PC-3 (cell line): ENCODE results near the gene FSTL5. TPM values are rescaled to one million over a fixed set of nuclear protein-coding genes. Genes with fewer than 3 reads are reported as not detected.
A peak's percentile ranks its signal among the peaks of the same experiment; 100 is the strongest.

Experiments
- ATAC-seq: fragments of 200-7000 bp; cut with Tn5 transposase; 2 replicates; pipeline ENCODE4 v1.9.1; 2020; ENCODE audit warnings: mild to moderate bottlenecking, moderate library complexity
- BruUV-seq: library from RNA; stranded (reverse); fragments of 400-500 nt; replicated peaks from 2 replicates; lab custom pipeline; 2021; lab: Mats Ljungman, UMichigan
- CTCF ChIA-PET: fragments of 300-600 bp; sonication (Branson Sonifier 250); formaldehyde crosslinking; loops from one replicate; lab custom pipeline; 2022; ENCODE audit warnings: antibody characterized with exemption; lab: Charles Lee
- POLR2A ChIA-PET: fragments of 300-600 bp; sonication (Branson Sonifier 250); formaldehyde crosslinking; loops from one replicate; lab custom pipeline; 2022; ENCODE audit warnings: antibody characterized with exemption; ENCODE audit not compliant: unreplicated experiment; lab: Charles Lee
- DNase-seq: peaks from one replicate; pipeline ENCODE4 v3.0.0-alpha.2; 2015
- H2AFZ ChIP-seq: fragments of 300-600 bp; sonication (generic); 2 replicates; pipeline ENCODE4 v1.6.0; 2016; ENCODE audit warnings: antibody characterized with exemption, low read length
- H3F3A ChIP-seq: fragments of 300-600 bp; sonication (generic); one replicate; pipeline ENCODE4 v1.6.0; 2017; ENCODE audit warnings: antibody characterized with exemption, low read length, control low read depth, mild to moderate bottlenecking; ENCODE audit not compliant: unreplicated experiment
- H3K27ac ChIP-seq: fragments of 300-600 bp; sonication (generic); 2 replicates; pipeline ENCODE4 v1.5.1; 2016; ENCODE audit warnings: mild to moderate bottlenecking, low read length
- H3K27me3 ChIP-seq: fragments of 300-600 bp; sonication (generic); 2 replicates; pipeline ENCODE4 v1.6.1; 2016; ENCODE audit warnings: low read length, mixed read lengths
- H3K36me3 ChIP-seq: fragments of 300-600 bp; sonication (generic); 2 replicates; pipeline ENCODE4 v1.6.1; 2016; ENCODE audit warnings: low read depth, mixed run types, low read length, mixed read lengths
- H3K4me1 ChIP-seq: fragments of 300-600 bp; sonication (generic); 2 replicates; pipeline ENCODE4 v1.5.1; 2016; ENCODE audit warnings: low read length; ENCODE audit not compliant: insufficient read depth
- H3K4me2 ChIP-seq: fragments of 300-600 bp; sonication (generic); 2 replicates; pipeline ENCODE4 v1.6.0; 2016; ENCODE audit warnings: low read length
- H3K4me3 ChIP-seq: fragments of 300-600 bp; sonication (generic); 2 replicates; pipeline ENCODE4 v1.5.1; 2016; ENCODE audit warnings: mild to moderate bottlenecking, low read length, mixed read lengths
- H3K79me2 ChIP-seq: fragments of 300-600 bp; sonication (generic); 2 replicates; pipeline ENCODE4 v1.6.1; 2017; ENCODE audit warnings: low read length, mixed read lengths
- H3K9ac ChIP-seq: fragments of 300-600 bp; sonication (generic); 2 replicates; pipeline ENCODE4 v1.6.0; 2016; ENCODE audit warnings: mild to moderate bottlenecking, low read length
- H3K9me2 ChIP-seq: fragments of 300-600 bp; sonication (generic); replicated peaks from 2 replicates; pipeline ENCODE4 v1.6.1; 2016; ENCODE audit warnings: mixed run types, low read length, mixed read lengths
- H3K9me3 ChIP-seq: fragments of 300-600 bp; sonication (generic); 2 replicates; pipeline ENCODE4 v1.6.1; 2016; ENCODE audit warnings: low read length, mixed read lengths
- H4K20me1 ChIP-seq: fragments of 300-600 bp; sonication (generic); 2 replicates; pipeline ENCODE4 v1.6.1; 2016; ENCODE audit warnings: low read length, mixed read lengths
- CTCF ChIP-seq: fragments of 300-600 bp; sonication (generic); conservative IDR thresholded peaks from 2 replicates; pipeline ENCODE4 v1.5.1; 2017; ENCODE audit warnings: antibody characterized with exemption, low read depth, mild to moderate bottlenecking, low read length
- EZH2 ChIP-seq: fragments of 300-600 bp; sonication (generic); IDR thresholded peaks from one replicate; pipeline ENCODE4 v1.6.1; 2017; ENCODE audit warnings: antibody characterized with exemption, mild to moderate bottlenecking, low read length; ENCODE audit not compliant: unreplicated experiment
- EZH2phosphoT487 ChIP-seq: fragments of 300-600 bp; sonication (generic); IDR thresholded peaks from 2 replicates; pipeline ENCODE4 v1.6.1; 2018; ENCODE audit warnings: mild to moderate bottlenecking, antibody characterized with exemption, low read length, borderline replicate concordance
- intact Hi-C: fragments of 100-400 bp; cut with micrococcal nuclease; formaldehyde crosslinking; loops from 2 replicates; pipeline ENCODE4 v1.9.0; 2023
- total RNA-seq: library from RNA; depleted of rRNA; stranded (reverse); fragments of >200 nt; gene quantifications from 2 replicates; pipeline ENCODE4 v1.2.3, GENCODE V29; 2014

FSTL5 gene
- total RNA-seq, 1 experiment from 2014 or later: not detected

GRCh38 chr4:162101337-162101736 lies 62.5 kb downstream of the FSTL5 start:
- POLR2A ChIA-PET: no interaction called here
- Histone ChIP-seq H3K79me2 (no peaks in the 10 kb centered on the region), H3K9me2 (no peaks in the 10 kb centered on the region), H3K4me1 (no peaks in the 10 kb centered on the region), H2AFZ (no peak overlapping the region), H3K36me3 (no peaks in the 10 kb centered on the region), H3K9ac (no peak overlapping the region), H3K4me3 (no peak overlapping the region), H4K20me1 (no peaks in the 10 kb centered on the region), H3K9me3 (no peaks in the 10 kb centered on the region), H3F3A (no peaks in the 10 kb centered on the region), H3K27ac (no peak overlapping the region), H3K4me2 (no peak overlapping the region), H3K27me3 (no peaks in the 10 kb centered on the region)
- no TSS peak for BruUV-seq
- TF ChIP-seq EZH2 (no peak), CTCF (no peak), EZH2phosphoT487 (no peak)
- CTCF ChIA-PET: no interaction called here
- no peak for ATAC-seq
- no peak for DNase-seq
- intact Hi-C loops: no loop called here

- Histone ChIP-seq H3K9me3 (no peaks in the 10 kb centered on the region), H3F3A (no peaks in the 10 kb centered on the region), H3K9me2 (no peaks in the 10 kb centered on the region), H3K9ac (no peak overlapping the region), H4K20me1 (no peaks in the 10 kb centered on the region), H3K27me3 (no peaks in the 10 kb centered on the region; the same call in 1 of the 2 replicates), H2AFZ (no peak overlapping the region), H3K4me1 (no peaks in the 10 kb centered on the region), H3K36me3 (no peaks in the 10 kb centered on the region), H3K4me2 (no peak overlapping the region), H3K27ac (no peak overlapping the region), H3K79me2 (no peaks in the 10 kb centered on the region), H3K4me3 (no peak overlapping the region)
- TF ChIP-seq EZH2 (no peak), CTCF (no peak), EZH2phosphoT487 (no peak)
- DNase-seq (no peak), ATAC-seq (no peak)
- no TSS peak for BruUV-seq
- POLR2A ChIA-PET: no interaction called here
- CTCF ChIA-PET: no interaction called here
- intact Hi-C loops: no loop called here
Observed at GRCh38 chr4:162075726-162076125, 88.1 kb downstream of the FSTL5 start.

GRCh38 chr4:162061214-162061613 lies 102.6 kb downstream of the FSTL5 start:
- H3K4me2 ChIP-seq: no peak overlapping the region
- peak; percentile 29; the same call in 1 of the 2 replicates for ATAC-seq
- H3K36me3 ChIP-seq: no peaks in the 10 kb centered on the region
- no peak for TF ChIP-seq CTCF
- TF ChIP-seq EZH2: no peak
- no peak for TF ChIP-seq EZH2phosphoT487
- no TSS peak for BruUV-seq
- H3K4me3 ChIP-seq: no peak overlapping the region
- ChIA-PET POLR2A (no interaction called here), CTCF (no interaction called here)
- H3K4me1 ChIP-seq: no peaks in the 10 kb centered on the region
- no peak for DNase-seq
- no peak overlapping the region for H2AFZ ChIP-seq
- intact Hi-C loops: no loop called here
- no peaks in the 10 kb centered on the region for H3K9me3 ChIP-seq
- H3K79me2 ChIP-seq: no peaks in the 10 kb centered on the region
- no peaks in the 10 kb centered on the region for H3K9me2 ChIP-seq
- H3K27ac ChIP-seq: no peak overlapping the region
- H4K20me1 ChIP-seq: no peaks in the 10 kb centered on the region
- H3K9ac ChIP-seq: no peak overlapping the region
- no peaks in the 10 kb centered on the region for H3K27me3 ChIP-seq
- H3F3A ChIP-seq: no peaks in the 10 kb centered on the region
